Skeletal muscle satellite cell (primary cell): Measurements from ENCODE around the gene B9D1.

Source experiments
- H3K27me3 ChIP-seq: 2 replicates; pipeline ENCODE4 v1.7.0; 2013; ENCODE audit warnings: low read length; ENCODE audit not compliant: control insufficient read depth, insufficient read depth
- H3K36me3 ChIP-seq: 2 replicates; pipeline ENCODE4 v1.7.0; 2013; ENCODE audit warnings: mild to moderate bottlenecking, control low read depth, low read length; ENCODE audit not compliant: insufficient read depth
- H3K4me1 ChIP-seq: 2 replicates; pipeline ENCODE4 v1.7.0; 2013; ENCODE audit warnings: low read length; ENCODE audit not compliant: control insufficient read depth, insufficient read depth
- H3K4me2 ChIP-seq: 2 replicates; pipeline ENCODE4 v1.7.0; 2013; ENCODE audit warnings: mild to moderate bottlenecking, low read length
- H3K4me3 ChIP-seq: 2 replicates; pipeline ENCODE4 v1.7.0; 2013; ENCODE audit warnings: low read length
- H3K9ac ChIP-seq: 2 replicates; pipeline ENCODE4 v1.7.0; 2013; ENCODE audit warnings: mild to moderate bottlenecking, low read depth, low read length, moderate library complexity
- H3K9me3 ChIP-seq: replicated peaks from 2 replicates; pipeline ENCODE4 v1.7.0; 2013; ENCODE audit warnings: mild to moderate bottlenecking, control low read depth, low read length

The B9D1 gene

DNA sequence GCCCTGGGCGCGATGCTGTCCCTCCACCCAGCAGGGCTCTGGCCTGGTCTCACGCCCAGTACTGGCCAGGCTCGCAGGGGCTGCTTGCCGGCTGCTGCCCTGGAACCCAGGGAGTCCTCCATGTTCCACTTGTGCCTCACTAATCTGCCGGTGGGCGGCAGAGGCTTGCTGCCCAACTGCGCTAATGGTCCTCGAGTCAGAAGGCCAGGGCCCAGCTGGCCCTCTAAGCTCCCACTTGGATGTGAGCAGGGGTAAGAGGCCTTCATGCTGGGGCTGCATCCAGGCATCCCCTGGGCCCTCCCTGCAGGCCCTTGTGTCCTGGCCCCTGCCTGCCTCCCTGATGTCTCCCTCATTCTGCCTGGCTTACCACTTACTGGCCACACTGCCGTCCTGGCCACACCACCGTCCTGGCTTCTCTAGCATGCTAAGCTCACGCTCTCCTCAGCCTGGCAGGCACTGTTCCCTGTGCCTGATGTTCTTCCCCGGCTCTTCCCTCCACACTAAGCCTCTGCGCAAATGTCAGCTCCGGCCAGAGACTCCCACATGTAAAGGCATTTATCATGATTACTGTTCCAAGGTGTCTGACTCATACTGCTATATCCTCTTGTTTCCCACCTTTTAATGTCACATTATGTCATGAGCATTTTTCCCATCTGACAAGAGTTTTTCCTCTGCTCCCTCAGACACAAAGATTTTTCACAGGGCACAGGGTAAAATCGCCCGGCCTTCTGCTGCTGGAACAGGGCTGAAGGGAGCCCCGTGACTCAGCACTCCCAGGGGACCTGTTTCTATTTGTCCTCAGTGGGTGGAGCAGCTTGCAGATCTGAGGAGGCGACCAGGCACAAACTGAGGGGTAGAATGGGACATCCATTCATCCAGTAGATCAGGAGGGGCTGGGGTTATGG, 15.9 kb downstream of the B9D1 start:
- no peaks in the 10 kb centered on the region for H3K27me3 ChIP-seq
- H3K36me3 ChIP-seq, result no peaks in the 10 kb centered on the region
- H3K9me3 ChIP-seq, result no peaks in the 10 kb centered on the region
- peak overlapping the region; percentile 55 for H3K4me2 ChIP-seq
- peak overlapping the region; percentile 60 for H3K9ac ChIP-seq
- peaks cover 37% of the 10 kb centered on the region for H3K4me1 ChIP-seq
- peak overlapping the region; percentile 3 for H3K4me3 ChIP-seq

DNA sequence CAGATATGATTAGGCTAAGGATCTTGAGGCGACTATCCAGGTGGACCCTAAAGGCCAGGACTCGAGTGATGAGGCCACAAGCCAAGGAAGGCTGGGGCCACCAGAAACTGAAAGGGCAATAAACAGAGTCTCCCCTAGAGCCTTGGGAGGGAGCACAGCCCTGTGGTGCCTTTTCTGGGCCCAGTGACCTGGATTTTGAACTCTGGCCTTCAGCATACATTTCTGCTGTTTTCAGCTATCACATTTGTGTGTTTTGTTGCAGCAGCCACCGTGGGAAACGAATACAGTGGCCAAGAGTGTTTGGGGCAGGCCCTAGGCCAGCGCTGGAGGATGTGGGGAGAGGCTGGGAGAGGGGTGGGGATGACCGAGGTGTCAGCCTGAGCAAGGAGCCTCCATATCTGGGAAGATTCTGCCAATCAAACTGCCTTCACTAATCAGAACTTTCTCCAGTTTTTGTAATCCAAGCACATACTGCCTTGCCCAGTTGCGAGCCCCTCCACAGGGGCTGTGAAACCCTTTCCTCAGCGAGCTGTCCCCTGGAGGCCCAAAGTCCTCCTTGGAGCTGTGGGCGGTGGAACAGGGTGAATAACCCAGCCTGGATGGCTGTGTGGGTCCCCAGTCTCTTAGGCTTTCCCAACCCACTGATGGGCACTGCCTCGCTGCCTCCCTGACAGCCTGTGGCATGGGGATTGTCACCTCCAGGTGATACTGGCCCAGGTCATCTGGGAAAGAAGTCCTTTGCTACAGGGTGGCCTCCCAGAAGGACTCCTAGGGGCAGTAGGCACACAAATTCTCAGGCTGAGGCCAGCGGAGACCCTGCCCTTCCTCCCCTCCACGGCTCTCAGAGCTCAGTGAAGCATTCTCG, 16.8 kb downstream of the B9D1 start:
- Histone ChIP-seq H3K9me3 (no peaks in the 10 kb centered on the region), H3K4me2 (peak overlapping the region; percentile 55), H3K9ac (peak overlapping the region; percentile 60), H3K4me3 (no peak overlapping the region), H3K36me3 (no peaks in the 10 kb centered on the region), H3K27me3 (no peaks in the 10 kb centered on the region), H3K4me1 (peaks cover 37% of the 10 kb centered on the region)

DNA sequence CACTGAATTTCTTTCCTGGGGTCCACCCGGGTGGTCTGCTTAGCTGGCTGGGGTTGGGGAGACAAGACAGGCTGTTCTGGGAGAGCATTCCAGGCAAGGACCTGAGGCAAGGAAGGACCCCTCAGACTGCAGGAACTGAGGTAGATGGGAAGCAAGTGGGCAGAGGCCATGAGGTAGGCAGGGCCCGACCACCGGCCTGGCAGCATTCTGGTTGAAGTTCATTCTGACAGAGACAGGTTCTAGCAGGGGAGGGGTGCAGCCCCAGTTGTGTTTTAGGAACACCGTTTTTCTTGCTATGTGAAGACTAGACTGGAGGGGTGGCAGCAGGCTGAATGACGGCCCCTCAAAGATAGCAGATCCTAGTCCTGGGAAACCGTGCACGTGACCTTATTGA, 17.5 kb downstream of the B9D1 start:
- Histone ChIP-seq H3K36me3 (no peaks in the 10 kb centered on the region), H3K27me3 (no peaks in the 10 kb centered on the region), H3K4me2 (no peak overlapping the region), H3K4me1 (peaks cover 37% of the 10 kb centered on the region), H3K9me3 (no peaks in the 10 kb centered on the region), H3K4me3 (no peak overlapping the region), H3K9ac (no peak overlapping the region)

DNA sequence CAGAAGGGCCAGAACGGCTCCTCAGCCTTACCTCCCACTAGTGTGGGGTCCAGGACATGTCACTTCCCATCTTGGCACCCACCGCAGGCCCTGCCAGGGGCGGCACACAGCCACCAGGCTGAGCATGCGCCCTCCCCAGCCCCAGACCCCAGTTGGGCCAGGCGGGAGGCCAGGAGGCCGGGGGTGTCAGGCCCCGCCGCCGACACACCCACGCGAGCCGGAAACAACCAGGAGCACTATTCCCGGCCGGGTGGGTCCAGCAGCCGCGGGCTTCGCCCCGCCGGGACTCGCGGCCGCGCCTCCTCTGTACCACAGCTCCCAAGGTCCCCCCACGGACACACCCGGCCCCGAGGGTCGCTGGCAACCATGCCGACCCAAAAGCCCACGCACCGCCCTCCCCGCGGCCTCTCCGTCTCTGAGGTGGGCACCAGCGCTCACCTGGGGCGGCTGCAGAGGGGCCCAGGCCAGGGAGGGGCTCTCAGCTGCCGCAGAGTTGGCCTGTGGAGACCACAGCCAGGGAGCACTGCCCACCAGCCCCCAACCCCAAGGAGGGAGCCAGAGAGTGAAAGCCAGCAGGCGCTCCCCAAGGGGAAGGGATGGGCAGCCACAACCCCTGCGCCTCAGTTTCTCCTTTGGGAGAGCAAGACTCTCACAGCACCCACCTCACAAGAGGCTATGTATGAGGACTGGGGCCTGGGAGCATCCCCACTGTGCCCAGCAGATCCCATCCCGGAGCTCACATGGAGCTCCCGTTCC, 18.0 kb downstream of the B9D1 start:
- Histone ChIP-seq H3K27me3 (no peaks in the 10 kb centered on the region), H3K4me2 (no peak overlapping the region), H3K4me1 (peaks cover 37% of the 10 kb centered on the region), H3K9ac (no peak overlapping the region), H3K4me3 (no peak overlapping the region), H3K9me3 (no peaks in the 10 kb centered on the region), H3K36me3 (no peaks in the 10 kb centered on the region)

DNA sequence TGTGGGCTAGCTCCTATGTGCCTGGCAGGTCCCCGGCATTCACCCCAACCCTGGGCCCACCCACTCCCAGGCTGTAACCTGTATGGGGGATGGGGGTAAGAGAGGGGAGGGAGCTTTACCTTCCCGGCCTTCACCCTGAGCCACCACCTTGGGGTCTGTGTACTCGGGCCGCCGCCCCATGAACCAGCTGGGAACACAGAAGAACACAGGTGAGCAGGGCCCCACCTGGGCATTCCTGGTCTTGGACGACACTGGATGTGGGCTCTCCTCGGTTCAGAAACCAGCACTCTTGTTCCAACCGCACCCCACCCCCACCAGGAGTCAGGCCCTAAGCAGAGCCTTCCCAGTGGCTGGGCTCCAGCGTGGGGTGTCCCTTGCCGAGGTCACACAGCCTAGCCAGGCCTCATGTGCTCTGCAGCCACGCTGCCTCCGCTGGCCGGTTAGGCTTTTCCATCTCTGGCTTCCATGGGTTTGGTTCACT, 18.8 kb downstream of the B9D1 start:
- Histone ChIP-seq H3K4me1 (peaks cover 37% of the 10 kb centered on the region), H3K9me3 (no peaks in the 10 kb centered on the region), H3K27me3 (no peaks in the 10 kb centered on the region), H3K9ac (no peak overlapping the region), H3K4me3 (no peak overlapping the region), H3K4me2 (no peak overlapping the region), H3K36me3 (no peaks in the 10 kb centered on the region)

DNA sequence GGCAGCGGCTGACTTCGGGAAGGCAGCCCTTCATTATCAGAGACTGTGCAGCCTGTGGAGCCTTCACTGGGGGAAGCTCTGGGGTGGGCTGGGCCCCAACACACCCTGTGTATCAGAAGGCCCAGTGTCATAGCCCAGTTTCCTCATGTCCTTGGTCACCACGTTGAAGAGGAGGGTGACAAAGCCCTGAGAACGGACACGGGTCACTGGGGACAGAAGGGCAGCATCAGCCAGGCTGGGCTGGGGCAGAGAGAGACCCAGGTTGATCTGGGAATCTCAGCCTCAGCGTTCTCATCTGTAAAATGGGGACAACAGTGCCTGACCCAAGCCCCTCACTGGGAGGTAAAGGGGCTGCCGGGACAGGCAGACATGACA, 19.3 kb downstream of the B9D1 start:
- Histone ChIP-seq H3K4me1 (peaks cover 37% of the 10 kb centered on the region), H3K4me3 (no peak overlapping the region), H3K9me3 (no peaks in the 10 kb centered on the region), H3K9ac (no peak overlapping the region), H3K36me3 (no peaks in the 10 kb centered on the region), H3K4me2 (no peak overlapping the region), H3K27me3 (no peaks in the 10 kb centered on the region)

DNA sequence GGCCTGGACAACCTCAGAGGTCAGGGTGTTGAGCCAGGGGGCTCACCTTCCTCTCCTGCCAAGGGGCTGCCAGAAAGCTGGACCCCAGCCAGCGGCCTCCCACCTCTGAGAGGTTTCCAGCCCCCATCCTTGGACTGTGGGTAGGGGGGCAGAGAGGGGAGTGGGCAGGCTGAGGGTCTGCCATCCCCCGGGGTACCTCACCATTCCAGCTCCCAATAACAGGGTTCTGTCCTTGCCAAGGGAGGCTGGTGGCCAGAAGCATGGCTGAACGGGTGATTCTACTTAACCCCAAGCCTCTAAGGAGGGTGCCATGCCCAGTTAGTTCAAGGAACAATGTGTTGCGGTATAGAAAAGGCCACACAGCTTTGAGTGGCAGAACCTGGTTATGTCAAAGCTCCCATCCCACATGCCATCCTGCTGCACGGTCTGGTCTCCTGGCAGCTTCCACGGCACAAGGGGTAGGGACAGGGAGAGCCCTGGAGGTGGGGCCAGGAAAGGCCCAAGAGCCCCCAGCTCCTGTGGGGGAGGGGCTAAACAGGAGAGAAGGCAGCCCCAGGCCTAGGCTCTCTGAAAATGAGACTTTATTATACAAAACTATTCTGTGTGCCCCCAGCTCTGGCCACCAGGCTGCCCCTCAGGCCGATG, 19.8 kb downstream of the B9D1 start:
- Histone ChIP-seq H3K9me3 (no peaks in the 10 kb centered on the region), H3K27me3 (no peaks in the 10 kb centered on the region), H3K36me3 (no peaks in the 10 kb centered on the region), H3K9ac (no peak overlapping the region), H3K4me2 (no peak overlapping the region), H3K4me1 (peaks cover 35% of the 10 kb centered on the region), H3K4me3 (no peak overlapping the region)

DNA sequence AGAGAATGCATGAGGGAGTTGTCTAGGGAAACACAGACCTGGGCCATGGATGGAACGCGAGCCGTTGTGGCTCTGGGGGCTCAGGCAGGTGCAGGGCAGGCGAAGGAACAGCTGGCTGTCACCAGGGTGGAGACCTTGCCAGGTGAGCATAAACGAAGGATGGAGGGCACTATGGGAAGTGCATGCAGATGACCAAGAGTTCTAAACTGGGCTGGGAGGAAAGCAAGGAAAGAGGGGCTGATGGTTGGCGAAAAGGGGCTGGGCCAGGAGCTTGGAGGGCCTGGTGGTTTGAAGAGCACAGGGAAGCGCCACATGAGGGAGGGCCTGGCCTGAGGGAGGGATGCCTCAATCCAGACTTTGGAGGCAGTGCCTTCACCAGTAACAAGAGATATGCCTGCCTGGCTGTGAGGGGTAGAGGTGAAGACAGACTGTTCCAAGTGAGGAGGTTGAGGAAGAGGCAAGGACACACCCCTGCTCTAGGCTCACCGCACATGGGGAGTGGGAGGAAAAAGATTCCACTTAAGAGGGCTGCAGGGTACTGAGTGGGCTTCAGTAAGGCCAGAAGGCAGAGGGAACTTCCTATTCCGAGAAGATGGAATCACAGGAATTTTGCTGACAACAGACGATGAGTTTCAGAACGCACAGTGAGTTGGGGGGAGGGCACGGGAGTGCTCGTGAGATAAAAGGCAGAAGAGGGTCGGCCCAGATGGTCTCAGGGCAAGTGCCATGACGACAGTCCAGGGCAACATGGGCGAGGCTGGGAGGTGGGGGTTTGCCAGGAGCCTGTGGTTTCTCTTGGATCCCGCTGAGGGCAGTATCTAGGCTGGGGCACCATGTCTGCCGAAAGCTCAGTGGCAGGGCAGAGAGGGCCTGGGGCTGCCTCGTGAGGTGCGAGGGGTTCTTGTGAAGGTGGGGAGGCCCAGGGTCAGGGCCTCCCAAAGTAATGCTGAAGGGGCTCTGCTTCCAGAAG, 20.6 kb downstream of the B9D1 start:
- Histone ChIP-seq H3K4me2 (no peak overlapping the region), H3K4me1 (peaks cover 26% of the 10 kb centered on the region), H3K9me3 (no peaks in the 10 kb centered on the region), H3K4me3 (no peak overlapping the region), H3K27me3 (no peaks in the 10 kb centered on the region), H3K36me3 (no peaks in the 10 kb centered on the region), H3K9ac (no peak overlapping the region)

DNA sequence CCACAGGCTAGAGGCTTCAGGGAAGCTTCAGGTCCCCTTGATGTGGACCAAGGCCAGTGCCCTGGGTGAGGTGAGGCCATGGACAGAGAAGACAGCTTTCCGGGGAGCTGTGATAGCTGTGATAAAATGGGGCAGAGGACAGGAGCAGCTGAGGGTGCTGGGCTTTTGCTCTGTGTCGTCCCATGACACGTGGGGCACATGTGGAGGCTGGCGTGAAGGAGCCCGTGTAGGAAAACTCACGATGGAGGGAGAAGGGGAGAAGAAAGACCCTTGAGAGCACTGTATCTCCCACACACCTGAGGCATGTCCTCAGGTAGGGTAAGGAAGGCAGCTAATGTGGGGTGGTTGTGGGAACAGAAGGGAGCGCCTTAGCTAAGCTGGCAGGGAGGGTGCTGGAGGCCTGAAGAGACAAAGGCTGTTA, 21.3 kb downstream of the B9D1 start:
- Histone ChIP-seq H3K4me1 (peaks cover 19% of the 10 kb centered on the region), H3K27me3 (no peaks in the 10 kb centered on the region)

DNA sequence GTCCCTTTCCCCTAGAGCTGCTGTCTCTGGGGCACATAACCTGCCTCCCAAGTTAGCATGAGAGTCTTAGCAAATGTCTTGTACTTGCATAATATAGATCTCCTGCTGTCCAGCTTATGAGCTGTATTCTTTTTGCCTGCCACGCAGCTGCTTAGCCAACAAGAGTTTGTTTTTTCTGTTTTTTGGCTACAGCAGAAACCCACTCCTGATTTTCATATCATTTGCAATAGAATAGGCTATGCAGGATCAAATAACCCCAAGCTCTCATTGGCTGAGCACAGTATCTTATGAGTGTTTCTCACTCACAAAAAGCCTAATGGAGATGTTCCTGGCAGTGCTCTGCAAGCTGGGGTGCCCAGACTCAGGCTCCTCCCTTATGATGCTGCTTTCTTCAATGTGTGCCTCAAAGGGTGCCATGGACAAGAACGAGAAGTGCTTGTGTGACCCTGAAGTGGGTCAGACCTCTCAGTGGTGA, 23.1 kb downstream of the B9D1 start:
- no peaks in the 10 kb centered on the region for H3K9me3 ChIP-seq
- no peak overlapping the region for H3K4me2 ChIP-seq
- H3K4me1 ChIP-seq, result peaks cover 7% of the 10 kb centered on the region
- H3K4me3 ChIP-seq, result no peak overlapping the region
- no peaks in the 10 kb centered on the region for H3K27me3 ChIP-seq
- peaks cover 9% of the 10 kb centered on the region for H3K36me3 ChIP-seq
- H3K9ac ChIP-seq, result no peak overlapping the region

More for the DNA sequence above, 21.3 kb downstream of the B9D1 start:
- Histone ChIP-seq H3K36me3 (peaks cover 5% of the 10 kb centered on the region), H3K9ac (no peak overlapping the region), H3K4me2 (no peak overlapping the region), H3K4me3 (no peak overlapping the region), H3K9me3 (no peaks in the 10 kb centered on the region)
